ENCODE measurements around the gene ARHGAP12. TPM values are rescaled to one million over a fixed set of nuclear protein-coding genes. Genes with fewer than 3 reads are reported as not detected.

ARHGAP12 gene
- polyA plus RNA-seq, 1 of the 3 experiments (the other 2 are of a cell fraction) = 8.6 TPM

- TF ChIP-seq PBX3 (IDR thresholded peaks at IDR 0.05) (no peak), MXI1 (IDR thresholded peaks at IDR 0.05; ENCODE audit: low read depth, low read length) (no peak), RAD21 (IDR thresholded peaks at IDR 0.05; ENCODE audit: low read length) (no peak)
Observed at GRCh38 chr10:31878486-31878885, 50.1 kb downstream of the ARHGAP12 start (continued).

- no peak overlapping the region for H3K4me2 ChIP-seq
- POLR2A ChIA-PET = no interaction called here
Observed at GRCh38 chr10:31876652-31877352, 51.8 kb downstream of the ARHGAP12 start.

GRCh38 chr10:31875608-31876007 is 53.0 kb downstream of the ARHGAP12 start:
- 98% methylated on average over 2 of the region's 2 CpGs for WGBS (ENCODE audit: low lambda C conversion rate)
- peaks cover 27% of the 10 kb centered on the region; the same call in 1 of the 2 replicates for H4K20me1 ChIP-seq (ENCODE audit: insufficient read depth)
- peaks cover 76% of the 10 kb centered on the region for H3K79me2 ChIP-seq (ENCODE audit: insufficient read depth)
- TF ChIP-seq TAF1 (IDR thresholded peaks at IDR 0.05; ENCODE audit: borderline replicate concordance, low read depth, low read length) (no peak), SIN3A (IDR thresholded peaks at IDR 0.05; ENCODE audit: borderline replicate concordance, low read depth, low read length) (no peak), ZBTB33 (IDR thresholded peaks at IDR 0.05; ENCODE audit: borderline replicate concordance, low read depth) (no peak), USF1 (IDR thresholded peaks at IDR 0.05; ENCODE audit: borderline replicate concordance, low read depth) (no peak), FOXM1 (IDR thresholded peaks at IDR 0.05; ENCODE audit: low read depth) (no peak), RCOR1 (IDR thresholded peaks at IDR 0.05; ENCODE audit: low read length) (no peak), TEAD4 (IDR thresholded peaks at IDR 0.05; ENCODE audit: borderline replicate concordance, insufficient read depth) (no peak), FOSL2 (IDR thresholded peaks at IDR 0.05; ENCODE audit: borderline replicate concordance, low read depth) (no peak), CTCF (IDR thresholded peaks at IDR 0.05) (no peak), ELF1 (IDR thresholded peaks at IDR 0.05) (no peak)

More at GRCh38 chr10:31876652-31877352, 51.8 kb downstream of the ARHGAP12 start:
- peaks cover 27% of the 10 kb centered on the region; the same call in 1 of the 2 replicates for H4K20me1 ChIP-seq (ENCODE audit: insufficient read depth)
- H3K79me2 ChIP-seq (ENCODE audit: insufficient read depth) = peaks cover 71% of the 10 kb centered on the region
- H3K27me3 ChIP-seq (ENCODE audit: insufficient read depth) = no peaks in the 10 kb centered on the region
- no peak overlapping the region for H2AFZ ChIP-seq (ENCODE audit: low read depth)
- no peak overlapping the region for H3K9ac ChIP-seq
- H3K27ac ChIP-seq (ENCODE audit: low read depth in 2 of 2, low read length in 1 of 2) = no peak overlapping the region
- H3K9me3 ChIP-seq = no peaks in the 10 kb centered on the region
- CTCF ChIA-PET = interaction anchor here (1.2 to 2.1 kb wide), 2 partner anchors 15 to 51 kb away, joined by 3 to 7 read pairs; no protein-coding TSS in a partner anchor
- WGBS (ENCODE audit: low lambda C conversion rate) = 94% methylated on average over 6 of the region's 6 CpGs
- H3K4me1 ChIP-seq (ENCODE audit: control insufficient read depth in 1 of 2, insufficient read depth in 2 of 2, low read depth in 1 of 2, low read length in 1 of 2) = peaks cover 0 to 3% of the 10 kb centered on the region in 2 experiments; a peak in 1 of 4 replicates
- H3K4me3 ChIP-seq (ENCODE audit: low read depth in 2 of 2, low read length in 1 of 2) = no peak overlapping the region
- peaks cover 0 to 5% of the 10 kb centered on the region in 2 experiments for H3K36me3 ChIP-seq (replicated peaks in 1 of 2; ENCODE audit: control insufficient read depth in 1 of 2, insufficient read depth in 2 of 2, low read length in 1 of 2)
- H3F3A ChIP-seq (replicated peaks; ENCODE audit: insufficient read depth) = peaks cover 5% of the 10 kb centered on the region
- DNase-seq = no peak
- TF ChIP-seq PBX3 (IDR thresholded peaks at IDR 0.05) (no peak), RXRA (IDR thresholded peaks at IDR 0.05; ENCODE audit: borderline replicate concordance, low read depth) (no peak), JUND (IDR thresholded peaks at IDR 0.05) (no peak), FOSL2 (IDR thresholded peaks at IDR 0.05; ENCODE audit: borderline replicate concordance, low read depth) (no peak), GATA2 (CRISPR knock-in tag; IDR thresholded peaks at IDR 0.05) (no peak), EZH2phosphoT487 (IDR thresholded peaks at IDR 0.05; ENCODE audit: borderline replicate concordance, low read depth) (no peak), RFX5 (IDR thresholded peaks at IDR 0.05; ENCODE audit: low read length) (no peak), GABPA (IDR thresholded peaks at IDR 0.05; ENCODE audit: low read depth) (no peak)
- H3K9me2 ChIP-seq = no peaks in the 10 kb centered on the region

More at GRCh38 chr10:31875608-31876007, 53.0 kb downstream of the ARHGAP12 start:
- H3K27me3 ChIP-seq (ENCODE audit: insufficient read depth) = no peaks in the 10 kb centered on the region
- POLR2A ChIA-PET = no interaction called here
- no peak overlapping the region for H3K27ac ChIP-seq (ENCODE audit: low read depth in 2 of 2, low read length in 1 of 2)
- H3K4me2 ChIP-seq = no peak overlapping the region
- no peak overlapping the region for H2AFZ ChIP-seq (ENCODE audit: low read depth)
- no peak overlapping the region for H3K9ac ChIP-seq
- H3K4me3 ChIP-seq (ENCODE audit: low read depth in 2 of 2, low read length in 1 of 2) = no peak overlapping the region
- H3K9me2 ChIP-seq = no peaks in the 10 kb centered on the region
- no peak for DNase-seq
- H3K36me3 ChIP-seq (replicated peaks in 1 of 2; ENCODE audit: control insufficient read depth in 1 of 2, insufficient read depth in 2 of 2, low read length in 1 of 2) = peaks cover 0 to 5% of the 10 kb centered on the region in 2 experiments
- H3K9me3 ChIP-seq = no peaks in the 10 kb centered on the region
- peaks cover 0 to 2% of the 10 kb centered on the region in 2 experiments; a peak in 2 of 4 replicates for H3K4me1 ChIP-seq (ENCODE audit: control insufficient read depth in 1 of 2, insufficient read depth in 2 of 2, low read depth in 1 of 2, low read length in 1 of 2)
- peaks cover 5% of the 10 kb centered on the region for H3F3A ChIP-seq (replicated peaks; ENCODE audit: insufficient read depth)
- CTCF ChIA-PET = no interaction called here
